GM18861 (cell line): Measurements from ENCODE around the gene BRIP1.
"Not testable (repeated sequence)": the region's sequence is repeated elsewhere in the genome, so short reads cannot be mapped to it uniquely, and the experiment has no call there.

Experiments used
- ATAC-seq: cut with Tn5 transposase; IDR thresholded peaks from one replicate; pipeline ENCODE4 v1.9.1; 2021; ENCODE audit not compliant: unreplicated experiment

BRIP1 gene

GRCh38 chr17:61867033-61867432 lies 3.7 kb upstream of the BRIP1 start:
- ATAC-seq: no peak

- ATAC-seq: peak; percentile 5
Observed at GRCh38 chr17:61863801-61864126, 436 bp upstream of the BRIP1 start.

- no peak for ATAC-seq
Observed at GRCh38 chr17:61862105-61862574, 1.2 kb downstream of the BRIP1 start.

GRCh38 chr17:61860397-61860796 lies 2.9 kb downstream of the BRIP1 start:
- not testable (repeated sequence) for ATAC-seq

GRCh38 chr17:61856035-61856434 lies 7.3 kb downstream of the BRIP1 start:
- no peak for ATAC-seq

GRCh38 chr17:61852857-61853256 lies 10.5 kb downstream of the BRIP1 start:
- ATAC-seq: no peak

GRCh38 chr17:61849674-61850073 lies 13.7 kb downstream of the BRIP1 start:
- no peak for ATAC-seq

- no peak for ATAC-seq
Observed at GRCh38 chr17:61848896-61849295, 14.4 kb downstream of the BRIP1 start.

DNA sequence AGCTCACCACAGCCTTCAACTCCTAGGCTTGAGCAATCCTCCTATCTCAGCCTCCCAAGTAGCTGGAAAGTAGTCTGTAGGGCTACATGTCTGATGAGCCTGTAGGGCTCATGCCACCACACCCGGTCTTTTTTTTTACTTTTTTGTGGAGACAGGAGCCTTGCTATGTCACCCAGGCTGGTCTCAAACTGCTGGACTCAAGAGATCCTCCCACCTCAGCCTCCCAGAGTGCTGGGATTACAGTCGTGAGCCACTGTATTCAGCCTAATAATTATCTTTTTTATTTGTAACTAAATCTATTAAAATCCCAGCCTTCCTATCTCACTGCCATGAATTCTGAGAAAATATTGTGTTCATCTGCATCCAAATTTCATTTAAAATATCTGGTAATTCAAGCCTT lies 15.1 kb downstream of the BRIP1 start:
- ATAC-seq: no peak

- ATAC-seq: no peak
Observed at GRCh38 chr17:61847659-61848058, 15.7 kb downstream of the BRIP1 start.

- no peak for ATAC-seq
Observed at GRCh38 chr17:61846761-61847375, 16.5 kb downstream of the BRIP1 start.

- ATAC-seq: no peak
Observed at GRCh38 chr17:61846088-61846487, 17.2 kb downstream of the BRIP1 start.

DNA sequence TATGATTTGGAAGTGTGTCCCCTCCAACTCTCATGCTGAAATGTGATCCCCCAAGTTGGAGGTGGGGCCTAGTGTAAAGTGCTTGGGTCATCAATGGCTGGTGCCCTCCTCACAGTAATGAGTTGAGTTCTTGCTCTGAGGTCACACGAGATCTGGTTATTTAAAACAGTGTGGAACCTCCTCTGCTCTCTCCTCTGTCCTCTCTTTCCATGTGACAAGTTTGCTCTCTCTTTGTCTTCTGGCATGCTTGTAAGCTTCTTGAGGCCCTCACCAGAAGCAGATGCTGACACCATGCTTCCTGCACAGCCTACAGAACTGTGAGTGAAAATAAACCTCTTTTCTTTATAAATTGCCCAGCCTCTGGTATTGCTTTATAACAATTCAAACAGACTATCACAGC lies 19.9 kb downstream of the BRIP1 start:
- ATAC-seq: no peak

- ATAC-seq: no peak
Observed at GRCh38 chr17:61842899-61843298, 20.4 kb downstream of the BRIP1 start.

DNA sequence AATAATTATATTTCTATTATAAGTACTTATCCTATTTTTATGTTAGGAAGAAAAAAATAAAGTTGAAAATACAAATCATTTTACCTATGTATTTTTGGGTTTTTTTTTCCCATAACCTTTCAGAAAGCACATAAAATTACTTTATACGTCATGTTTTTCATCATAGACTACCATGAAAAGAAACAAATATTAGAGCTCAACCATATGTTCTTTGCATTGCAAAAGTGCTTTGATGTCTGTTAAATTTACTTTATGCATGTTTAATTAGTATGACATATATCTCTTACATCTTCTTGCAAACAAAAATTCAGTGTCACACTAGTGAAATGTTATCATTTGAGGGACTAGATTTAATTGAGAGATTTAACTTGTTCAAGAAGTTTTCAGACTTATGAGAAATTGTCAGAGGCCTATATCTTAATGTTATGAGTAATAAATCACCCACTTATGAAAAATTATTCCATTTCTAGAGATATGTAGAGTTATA lies 24.0 kb downstream of the BRIP1 start:
- no peak for ATAC-seq

DNA sequence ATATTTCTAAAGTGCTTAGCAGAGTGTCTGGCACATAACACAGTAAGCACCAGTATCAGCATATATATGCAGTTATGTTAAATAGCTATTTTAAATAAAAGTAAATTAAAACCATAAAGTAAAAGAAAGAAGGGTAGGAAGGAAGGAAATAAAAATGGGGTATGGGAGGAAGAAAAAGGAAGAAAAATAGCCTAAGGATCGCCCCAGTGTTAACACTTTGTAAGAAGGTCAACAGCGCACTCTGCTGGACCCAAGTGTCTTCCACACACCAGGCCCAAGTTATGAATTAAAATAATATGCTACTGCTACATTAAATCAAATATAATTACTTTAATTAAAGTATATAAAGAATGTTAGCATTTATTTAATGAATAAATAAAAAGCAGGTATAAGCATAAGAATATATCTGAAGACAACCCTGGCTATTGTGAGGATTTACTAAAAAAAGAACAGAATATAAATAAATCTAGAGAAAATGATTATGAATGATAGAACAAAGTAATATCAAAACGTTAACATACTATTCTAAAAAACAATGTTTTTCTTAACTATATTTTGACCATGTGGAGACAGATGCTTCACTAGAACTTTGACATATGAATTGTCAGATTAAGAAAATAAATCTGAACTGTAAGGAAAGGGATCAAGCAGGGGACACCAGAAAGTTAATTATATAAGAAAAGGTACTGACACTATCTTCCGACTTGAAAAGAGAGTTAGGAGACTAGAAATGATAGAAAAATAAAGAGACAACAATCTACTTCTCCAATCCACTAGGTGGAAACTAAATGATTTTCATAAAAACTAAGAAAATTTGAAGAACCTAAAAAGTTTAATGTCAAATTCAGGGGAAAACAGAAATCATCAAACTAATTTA lies 25.9 kb downstream of the BRIP1 start:
- ATAC-seq: no peak

DNA sequence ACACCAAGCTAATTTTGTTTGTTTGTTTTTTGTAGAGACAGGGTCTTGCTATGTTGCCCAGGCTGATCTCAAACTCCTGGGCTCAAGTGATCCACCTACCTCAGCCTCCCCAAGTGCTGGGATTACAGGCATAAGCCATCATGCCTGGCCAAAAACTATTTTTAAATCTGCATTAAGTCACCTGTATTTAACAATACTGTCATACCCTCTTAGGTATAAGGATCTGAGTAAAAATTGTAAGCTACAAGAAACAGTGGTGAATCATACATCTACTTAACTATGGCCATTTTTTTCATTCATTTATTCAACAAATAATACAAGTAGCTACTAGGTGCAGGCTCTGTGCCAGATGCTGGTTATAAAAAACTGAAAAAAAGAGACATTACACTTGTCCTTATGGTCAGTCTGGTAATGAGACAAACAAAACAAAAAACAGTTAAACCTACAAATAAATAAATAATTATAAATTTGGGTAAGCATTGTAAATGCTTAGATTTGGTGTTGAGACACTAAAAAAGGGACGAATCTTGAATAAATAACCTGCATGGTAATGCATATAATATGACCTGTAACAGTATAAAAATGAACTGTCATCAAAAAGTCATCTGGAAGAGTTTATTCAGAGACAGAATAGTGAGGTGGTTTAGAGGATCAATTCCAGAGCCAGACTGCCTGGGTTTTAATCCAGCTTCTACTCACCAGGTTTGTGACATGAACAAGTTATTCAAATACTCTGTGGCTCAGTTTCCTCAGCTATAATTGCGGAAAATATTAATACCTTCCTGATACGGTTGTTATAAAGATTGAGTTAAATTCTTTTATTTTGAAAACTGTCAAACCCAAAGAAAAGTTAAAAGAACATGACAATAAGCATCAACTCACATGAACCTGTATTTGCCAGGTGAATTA lies 26.8 kb downstream of the BRIP1 start:
- ATAC-seq: no peak

DNA sequence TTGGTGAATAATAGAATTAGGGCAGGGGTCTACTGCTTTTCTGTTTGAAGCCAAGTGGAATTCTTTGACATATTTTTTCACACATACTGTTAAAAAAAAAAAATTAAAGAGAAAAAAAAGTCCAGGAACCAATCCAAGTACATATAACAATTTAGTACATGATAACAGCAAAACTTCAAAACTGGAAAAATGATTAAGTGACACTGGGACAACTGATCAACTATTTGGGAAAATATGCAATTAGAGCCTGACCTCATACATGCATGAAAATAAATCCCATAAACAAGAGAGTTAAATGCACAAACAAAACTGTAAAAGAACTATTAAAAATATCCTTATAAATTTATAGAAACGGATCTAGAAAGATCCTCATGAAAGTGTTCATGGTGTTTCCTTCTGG lies 27.7 kb downstream of the BRIP1 start:
- ATAC-seq: no peak

- no peak for ATAC-seq
Observed at GRCh38 chr17:61834610-61835009, 28.7 kb downstream of the BRIP1 start.

DNA sequence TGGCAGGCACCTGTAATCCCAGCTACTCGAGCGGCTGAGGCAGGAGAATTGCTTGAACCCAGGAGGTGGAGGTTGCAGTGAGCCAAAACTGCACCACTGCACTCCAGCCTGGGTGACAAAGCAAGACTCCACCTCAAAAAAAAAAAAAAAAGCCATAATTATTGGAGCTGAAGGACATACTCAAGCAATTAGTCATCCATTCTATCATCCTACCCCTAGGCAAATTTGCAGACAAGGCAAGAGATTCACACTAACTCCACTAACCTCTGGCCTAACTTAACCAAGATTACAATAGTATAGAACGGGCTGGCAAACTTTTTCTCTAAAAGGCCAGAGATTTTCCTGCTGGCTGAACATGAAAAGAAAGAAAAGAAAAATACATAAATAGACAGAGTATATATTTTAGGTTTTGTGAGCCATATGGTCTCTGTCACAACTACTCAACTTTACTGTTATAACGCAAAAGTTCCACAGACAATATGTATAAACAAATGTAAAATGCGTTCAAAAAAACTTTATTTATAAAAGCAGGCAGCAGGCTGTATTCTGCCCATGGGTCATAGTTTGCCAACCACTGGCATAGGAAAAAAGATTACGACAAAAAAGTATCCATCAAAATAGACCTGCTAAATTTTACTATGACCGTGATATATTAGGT lies 29.7 kb downstream of the BRIP1 start:
- no peak for ATAC-seq

DNA sequence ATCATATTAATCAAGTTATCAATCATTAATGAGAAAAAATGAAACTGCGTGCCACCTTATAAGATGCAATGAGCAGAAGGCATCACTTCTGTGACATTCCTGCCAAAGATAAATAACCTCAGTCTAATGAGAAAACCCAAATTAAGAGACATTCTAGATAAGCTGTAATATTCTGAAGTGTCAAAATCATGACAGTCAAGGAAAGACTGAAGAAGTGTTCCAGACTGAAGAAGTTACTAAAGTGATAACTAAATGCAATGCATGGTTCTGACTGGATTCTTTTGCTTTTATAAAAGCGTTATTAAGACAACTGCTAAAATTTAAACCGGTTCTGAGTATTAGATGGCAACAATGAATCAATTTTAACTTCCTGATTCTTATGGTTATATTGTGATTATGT lies 30.9 kb downstream of the BRIP1 start:
- ATAC-seq: no peak
